Activated T-cell treated with anti-CD3 and anti-CD28 coated beads, Interleukin-2, amount 50 U/mL, for 1 hour (primary cell): ENCODE data around the gene TPPP2.
"Not testable (repeated sequence)": the region's sequence is repeated elsewhere in the genome, so short reads cannot be mapped to it uniquely, and the experiment has no call there.

Experiments used
- DNase-seq: peaks from one replicate; pipeline ENCODE4 v3.0.0-alpha.2; 2020

TPPP2 gene

DNA sequence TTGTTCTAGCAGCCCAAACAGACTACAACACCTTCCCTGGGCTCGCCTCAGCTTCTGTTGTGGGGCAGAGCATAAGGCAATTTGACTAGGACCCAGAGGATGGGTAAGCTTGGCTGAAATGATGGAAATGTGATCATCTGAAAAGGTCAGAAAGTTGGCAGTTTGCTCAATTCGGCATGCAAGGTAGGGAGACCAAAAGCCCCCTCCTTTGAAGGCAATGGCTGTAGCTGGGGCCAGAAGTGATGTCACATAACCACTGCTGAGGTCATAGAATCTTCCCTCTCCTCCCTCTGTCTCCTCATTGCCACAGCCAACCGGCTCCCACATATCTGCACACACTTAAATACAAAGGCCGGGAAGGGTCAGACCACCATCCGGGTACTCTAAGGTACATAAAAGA, at the start of gene TPPP2:
TPPP2 (plus strand) TSS at position 301 of the 400 bp plus-strand sequence. CDS start 365 bp downstream, outside the sequence.
- no peak for DNase-seq

DNA sequence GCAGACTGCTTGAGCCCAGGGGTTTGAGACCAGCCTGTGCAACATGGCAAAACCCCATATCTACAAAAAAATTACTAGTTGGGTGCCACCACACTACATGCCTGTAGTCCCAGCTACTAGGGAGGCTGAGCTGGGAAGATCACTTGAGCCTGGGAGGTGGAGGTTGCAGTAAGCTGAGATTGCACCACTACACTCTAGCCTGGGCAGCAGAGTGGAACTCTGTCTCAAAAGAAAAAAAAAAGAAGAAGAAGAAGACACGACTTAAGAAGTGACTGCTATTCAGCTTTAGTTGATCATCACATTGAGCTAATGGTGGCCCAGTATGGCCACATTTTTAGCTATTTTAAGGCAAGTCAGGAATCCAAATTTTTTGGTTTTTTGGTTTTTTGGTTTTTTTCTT, 49.1 kb upstream of the TPPP2 start:
- no peak for DNase-seq

DNA sequence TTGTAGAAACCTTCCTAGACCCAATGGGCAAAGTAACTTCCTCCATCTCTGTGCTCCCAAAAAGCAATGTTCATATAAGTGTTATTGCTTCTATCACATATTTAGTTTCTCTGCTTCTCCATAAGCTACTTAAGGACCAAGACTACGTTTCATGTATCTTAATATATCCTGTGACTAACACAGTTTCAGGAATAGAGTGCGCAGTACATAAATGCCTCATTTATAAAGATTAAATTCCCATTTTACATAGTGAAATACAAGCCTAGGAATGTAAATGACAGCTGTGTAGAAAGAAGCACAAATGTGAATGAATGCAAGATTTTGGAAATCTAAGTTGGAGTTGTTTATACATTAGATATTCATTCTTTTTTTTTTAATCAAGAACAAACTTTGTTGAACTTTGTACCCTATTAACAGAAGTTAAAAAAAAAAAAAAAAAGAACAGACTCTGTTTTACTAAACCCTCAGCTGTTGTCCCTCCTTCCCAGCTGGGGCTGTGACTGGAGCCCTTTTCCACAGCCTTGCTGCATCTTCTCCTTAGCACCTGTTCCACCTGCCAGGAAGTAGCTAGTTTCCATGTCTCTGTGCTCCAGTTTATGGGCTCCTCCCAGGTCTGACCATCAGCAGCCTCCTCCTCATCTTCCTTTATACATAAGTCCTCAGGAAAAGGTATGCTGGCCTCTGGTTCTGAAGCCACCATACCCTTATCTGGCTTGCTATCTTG, 47.2 kb upstream of the TPPP2 start:
- no peak for DNase-seq

DNA sequence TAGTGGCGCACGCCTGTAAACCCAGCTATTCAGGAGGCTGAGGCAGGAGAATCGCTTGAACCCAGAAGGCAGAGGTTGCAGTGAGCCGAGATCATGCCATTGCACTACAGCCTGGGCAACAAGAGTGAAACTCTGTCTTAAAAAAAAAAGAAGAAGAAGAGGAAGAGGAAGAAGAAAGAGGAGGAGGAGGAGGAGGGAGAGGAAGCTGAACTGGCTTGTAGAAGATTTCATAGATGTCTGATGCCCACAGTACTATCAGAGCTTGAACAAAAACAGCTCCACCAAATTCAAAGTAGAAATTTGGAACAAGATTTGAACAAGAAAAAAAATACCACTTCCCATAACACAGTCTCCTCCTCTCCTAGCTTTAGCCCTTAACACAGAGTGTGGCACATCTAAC, 44.4 kb upstream of the TPPP2 start:
- not testable (repeated sequence) for DNase-seq

DNA sequence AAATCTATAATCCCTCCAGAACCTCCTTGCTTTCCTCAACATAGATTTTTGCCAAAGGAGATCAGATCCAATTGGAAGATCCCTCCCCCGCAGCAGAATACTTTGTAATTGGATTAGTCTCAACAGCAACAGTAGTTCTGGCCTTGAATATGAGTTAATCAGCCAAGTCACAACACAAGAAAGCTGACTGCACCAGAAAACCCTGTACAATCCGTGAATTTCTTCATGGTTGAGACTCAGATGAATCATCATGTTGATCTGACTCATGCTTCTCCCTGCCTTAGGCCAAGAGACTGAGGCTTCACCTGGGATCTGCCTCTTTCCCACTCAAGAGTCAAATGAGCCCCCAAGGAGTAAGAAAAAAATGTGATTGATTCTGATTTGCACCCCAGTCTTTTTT, 43.2 kb upstream of the TPPP2 start:
- no peak for DNase-seq

DNA sequence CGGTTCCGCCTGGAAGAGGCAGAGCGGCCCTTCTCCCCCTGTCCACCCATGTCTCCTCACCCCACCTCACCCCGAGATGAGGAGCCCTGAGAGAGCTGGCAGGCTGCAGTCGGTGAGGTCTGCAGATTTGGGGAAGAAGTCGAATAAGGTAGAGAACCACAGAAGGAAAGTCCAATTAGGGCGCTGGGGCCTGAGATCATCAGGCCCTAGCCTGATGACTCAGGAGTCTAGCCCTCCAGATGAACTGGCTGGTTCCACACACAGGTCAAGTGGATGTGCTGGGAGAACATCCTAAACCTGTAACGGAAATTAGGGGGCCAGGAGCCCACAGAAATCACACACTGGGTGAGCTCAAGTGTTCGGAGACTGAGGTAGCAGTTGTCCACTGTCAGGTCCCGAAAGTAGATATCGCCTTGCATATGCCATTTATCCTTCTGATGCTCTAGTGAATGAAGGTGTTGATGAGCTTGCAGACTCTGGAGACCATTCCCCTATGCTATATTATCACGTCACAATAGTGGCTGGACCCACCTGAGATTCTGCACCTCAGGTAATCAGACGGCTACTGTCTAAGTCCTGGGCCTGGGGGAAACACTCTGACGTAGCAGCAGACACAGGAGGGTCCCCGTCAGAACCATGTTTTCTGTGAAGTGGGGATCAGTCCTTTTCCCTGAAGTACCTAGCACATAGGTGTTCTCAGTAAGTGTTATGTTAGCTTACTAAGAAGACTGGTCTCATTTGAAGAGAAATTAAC, 41.1 kb upstream of the TPPP2 start:
- DNase-seq, result no peak

DNA sequence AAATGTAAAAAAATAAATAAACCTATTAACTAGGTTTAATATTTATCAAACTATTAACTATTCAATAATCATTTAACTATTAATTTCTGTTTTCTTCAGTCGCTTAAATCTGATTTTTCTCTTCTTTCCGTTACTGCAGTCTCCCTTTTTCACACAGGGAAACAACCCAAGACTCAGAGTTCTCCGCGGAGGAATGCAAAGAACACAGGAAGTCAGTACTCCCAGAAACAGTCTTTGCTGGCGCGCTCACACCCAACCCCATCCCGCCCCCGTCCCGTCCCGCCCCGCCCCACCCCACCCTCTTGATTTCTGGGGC, 40.6 kb upstream of the TPPP2 start:
- no peak for DNase-seq

DNA sequence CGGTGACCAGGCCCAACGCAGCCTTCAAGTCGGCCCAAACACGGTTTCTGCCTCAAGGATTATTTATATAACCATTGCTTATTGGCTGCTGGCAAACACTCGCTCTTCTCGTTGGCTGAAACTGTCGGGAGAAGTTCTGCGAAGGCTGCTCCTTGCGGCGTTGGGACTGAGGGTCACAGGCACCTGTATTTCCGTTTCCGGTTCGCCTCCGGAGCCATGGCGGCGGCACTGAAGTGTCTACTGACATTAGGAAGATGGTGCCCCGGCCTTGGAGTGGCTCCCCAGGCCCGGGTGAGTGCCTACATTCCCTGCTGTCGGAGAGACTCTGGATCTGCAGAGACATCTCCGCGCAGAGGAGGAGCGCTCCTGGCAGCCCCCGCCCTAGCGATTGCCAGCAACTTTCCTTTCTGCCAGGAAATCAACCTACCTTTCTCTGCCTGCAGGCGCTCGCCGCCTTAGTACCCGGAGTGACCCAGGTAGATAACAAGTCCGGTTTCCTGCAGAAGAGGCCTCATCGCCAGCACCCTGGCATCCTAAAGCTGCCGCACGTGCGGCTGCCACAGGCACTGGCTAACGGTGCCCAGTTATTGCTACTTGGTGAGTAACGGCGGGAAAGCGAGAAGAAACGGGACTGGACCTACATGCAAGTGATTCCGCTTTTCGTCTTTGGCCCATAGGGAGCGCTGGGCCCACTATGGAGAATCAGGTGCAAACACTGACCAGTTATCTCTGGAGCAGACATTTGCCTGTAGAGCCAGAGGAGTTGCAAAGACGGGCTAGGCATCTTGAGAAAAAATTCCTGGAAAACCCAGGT, 40.0 kb upstream of the TPPP2 start, which contains the start of gene METTL17:
METTL17 (plus strand) TSS at position 194 of the 814 bp plus-strand sequence; CDS start at position 217, 23 bp downstream.
- peak; percentile 81 for DNase-seq

DNA sequence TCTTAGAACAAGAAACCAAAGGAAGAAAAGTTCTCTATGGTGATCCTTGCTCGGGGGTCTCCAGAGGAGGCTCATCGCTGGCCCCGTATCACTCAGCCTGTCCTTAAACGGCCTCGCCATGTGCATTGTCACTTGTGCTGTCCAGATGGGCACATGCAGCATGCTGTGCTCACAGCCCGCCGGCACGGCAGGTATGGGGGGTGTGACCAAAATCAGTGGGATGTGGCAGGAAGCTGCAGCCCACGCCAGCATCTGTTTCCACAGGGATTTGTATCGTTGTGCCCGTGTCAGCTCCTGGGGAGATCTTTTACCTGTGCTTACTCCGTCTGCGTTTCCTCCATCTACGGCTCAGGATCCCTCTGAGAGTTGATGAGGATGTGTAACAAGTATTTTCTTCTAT, 33.5 kb upstream of the TPPP2 start:
- no peak for DNase-seq

DNA sequence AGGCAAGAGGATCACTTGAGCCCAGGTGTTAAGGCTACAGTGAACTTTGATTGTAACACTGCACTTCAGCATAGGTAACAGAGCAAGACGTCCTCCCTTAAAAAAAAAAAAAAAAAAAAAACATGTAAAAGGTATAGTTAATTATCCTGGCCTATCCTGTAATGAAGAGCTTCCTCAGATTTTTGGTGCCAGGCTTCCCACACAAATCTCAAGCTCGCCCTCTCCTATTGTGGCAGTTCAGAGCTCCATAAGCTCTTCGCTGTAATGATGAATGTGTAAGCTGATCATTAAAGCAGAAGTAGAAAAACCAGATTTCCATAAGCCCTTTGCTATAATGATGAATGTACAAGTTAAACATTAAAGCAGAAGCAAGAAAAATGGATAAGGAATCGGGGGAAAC, 32.9 kb upstream of the TPPP2 start:
- no peak for DNase-seq

DNA sequence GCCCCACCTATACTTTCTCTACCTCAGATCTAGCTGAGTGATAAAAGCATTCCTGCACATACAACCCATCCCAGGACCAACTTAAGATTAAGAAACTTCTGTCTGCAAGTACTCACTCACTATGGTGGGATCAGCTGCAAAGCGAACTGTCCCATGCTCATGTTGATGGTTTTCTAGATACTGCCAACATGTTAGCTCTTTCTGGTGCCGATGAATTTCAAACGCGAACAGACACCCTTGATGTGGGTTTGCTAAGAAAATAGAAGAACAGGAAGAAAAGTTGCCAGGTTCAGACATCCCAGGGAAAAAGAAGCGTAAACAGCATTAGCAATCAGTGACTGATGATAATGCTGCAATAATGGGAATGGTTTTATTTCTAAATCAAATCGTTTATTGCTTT, 32.5 kb upstream of the TPPP2 start:
- no peak for DNase-seq

DNA sequence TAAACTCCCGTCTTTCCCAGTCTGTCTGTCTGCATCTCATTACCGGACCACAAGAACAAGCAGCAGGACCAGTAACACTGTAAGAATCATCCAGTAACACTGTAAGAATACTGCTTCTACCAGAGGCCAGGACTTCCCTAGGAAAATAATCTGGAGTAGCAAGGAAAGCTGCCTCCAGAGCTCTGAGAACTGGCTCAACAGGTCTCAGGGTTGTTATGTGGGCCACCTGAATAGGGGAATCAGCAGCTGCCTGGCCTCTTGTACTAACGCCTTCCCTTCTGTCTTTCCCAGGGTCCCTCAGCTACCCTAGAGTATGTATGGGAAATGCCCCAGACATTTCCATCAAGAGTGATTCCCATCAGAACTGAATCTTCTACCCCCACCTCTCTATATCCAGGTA, 31.9 kb upstream of the TPPP2 start:
- no peak for DNase-seq

DNA sequence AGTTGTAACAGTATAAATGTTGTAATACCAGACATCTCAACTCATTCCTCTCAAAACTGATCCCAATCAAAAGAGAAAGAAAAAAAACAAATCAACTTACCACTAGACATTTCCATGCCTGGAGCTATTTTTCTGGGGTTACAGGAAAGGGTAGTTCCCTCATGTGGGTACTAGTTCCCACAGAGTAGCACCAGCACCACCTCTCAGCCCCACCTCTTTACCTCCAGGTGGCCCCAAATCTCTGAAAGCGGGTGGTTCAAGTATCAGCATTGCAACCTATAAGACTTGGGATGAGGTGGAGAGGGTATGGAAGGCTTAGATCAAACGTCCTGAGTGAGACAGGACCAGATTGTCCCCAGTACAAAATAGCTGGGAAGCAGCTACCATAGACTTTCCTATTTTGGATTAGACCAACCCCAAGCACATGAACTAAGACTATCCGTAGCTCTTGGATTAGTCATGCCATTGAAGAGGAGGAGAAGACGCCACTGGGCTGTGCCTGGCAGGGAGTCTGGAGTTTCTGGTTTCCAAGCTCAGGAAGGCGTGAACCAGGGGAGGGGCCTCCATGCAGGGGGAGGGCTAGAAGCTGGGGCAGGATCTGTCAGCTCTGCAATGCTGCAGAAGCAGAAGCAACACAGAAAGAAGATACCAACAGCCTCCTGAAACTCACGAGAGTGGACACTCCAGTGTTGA, 31.2 kb upstream of the TPPP2 start, which contains the start of gene SLC39A2:
SLC39A2 (plus strand) TSS at position 620 of the 693 bp plus-strand sequence. CDS start 154 bp downstream, outside the sequence.
- no peak for DNase-seq

DNA sequence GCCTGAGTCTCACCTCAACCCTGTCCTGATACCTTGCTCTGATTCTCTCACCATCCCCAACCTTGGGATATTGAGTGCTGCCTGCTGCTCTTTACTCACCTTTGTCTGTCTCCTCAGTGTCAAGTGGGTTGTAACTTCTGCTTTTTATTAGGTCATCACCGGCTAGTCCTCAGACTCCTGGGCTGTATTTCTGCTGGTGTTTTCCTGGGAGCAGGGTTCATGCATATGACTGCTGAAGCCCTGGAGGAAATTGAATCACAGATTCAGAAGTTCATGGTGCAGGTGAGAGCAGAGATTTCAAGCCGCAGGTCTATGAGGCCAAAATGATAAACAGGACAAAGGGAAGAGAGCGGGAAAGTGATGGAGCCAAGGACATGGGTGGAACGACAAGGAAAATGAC, 30.4 kb upstream of the TPPP2 start:
- no peak for DNase-seq

DNA sequence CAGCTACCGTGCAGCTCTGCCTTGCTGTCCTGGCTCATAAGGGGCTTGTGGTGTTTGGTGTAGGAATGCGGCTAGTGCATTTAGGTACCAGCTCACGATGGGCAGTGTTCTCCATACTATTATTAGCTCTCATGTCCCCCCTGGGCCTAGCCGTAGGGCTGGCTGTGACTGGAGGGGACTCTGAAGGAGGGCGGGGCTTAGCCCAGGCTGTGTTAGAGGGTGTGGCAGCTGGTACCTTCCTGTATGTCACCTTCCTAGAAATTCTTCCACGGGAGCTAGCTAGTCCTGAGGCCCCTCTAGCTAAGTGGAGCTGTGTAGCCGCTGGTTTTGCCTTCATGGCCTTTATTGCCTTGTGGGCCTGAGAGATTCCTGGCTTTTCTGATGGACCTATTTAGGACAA, 28.8 kb upstream of the TPPP2 start:
- DNase-seq, result no peak

DNA sequence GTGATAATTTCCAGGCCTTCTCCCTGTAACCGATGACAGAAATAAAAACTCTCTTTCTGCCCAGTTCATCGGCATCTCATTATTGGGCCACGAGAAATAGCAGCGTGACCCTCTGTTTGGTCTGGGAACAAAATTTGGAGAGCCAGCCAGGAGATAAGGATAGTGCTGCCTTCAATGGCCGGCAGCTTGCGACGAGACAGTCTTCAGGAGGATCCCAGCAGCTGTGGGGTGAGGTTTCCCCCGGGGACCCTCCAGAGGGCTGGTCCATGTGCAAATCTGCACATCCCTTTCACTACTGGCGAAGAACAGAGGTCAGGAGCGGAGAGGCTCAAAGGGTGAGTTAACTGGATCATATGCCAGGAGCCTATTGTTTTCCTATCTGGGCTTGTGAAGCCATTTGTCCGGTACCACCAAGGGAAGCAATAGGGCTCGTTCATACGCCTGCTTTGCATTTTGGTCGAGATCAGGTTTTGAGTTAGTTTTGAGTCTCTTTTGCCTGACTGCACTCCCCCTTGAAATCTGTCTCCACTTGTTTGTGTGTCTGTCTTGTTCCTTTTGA, 26.1 kb upstream of the TPPP2 start:
- DNase-seq, result no peak

DNA sequence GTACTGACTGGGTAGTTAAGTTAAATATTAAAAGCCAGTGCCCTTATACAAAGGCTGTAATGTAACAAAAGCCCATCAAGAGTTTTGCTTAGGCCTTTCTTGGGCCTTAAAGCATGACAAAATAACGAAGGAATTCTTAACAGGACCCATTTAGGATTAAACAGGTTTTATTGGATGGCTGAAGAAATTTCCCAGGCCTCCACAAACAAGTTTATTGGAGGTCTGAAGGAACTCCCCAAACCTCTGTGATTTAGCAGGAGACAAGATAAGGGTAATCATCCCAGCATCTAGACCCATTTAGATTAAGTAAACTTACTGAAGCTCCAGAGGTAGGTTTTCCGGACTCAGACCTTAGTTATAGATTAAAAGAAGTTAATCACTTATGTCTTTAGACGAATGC, 20.3 kb upstream of the TPPP2 start:
- not testable (repeated sequence) for DNase-seq

DNA sequence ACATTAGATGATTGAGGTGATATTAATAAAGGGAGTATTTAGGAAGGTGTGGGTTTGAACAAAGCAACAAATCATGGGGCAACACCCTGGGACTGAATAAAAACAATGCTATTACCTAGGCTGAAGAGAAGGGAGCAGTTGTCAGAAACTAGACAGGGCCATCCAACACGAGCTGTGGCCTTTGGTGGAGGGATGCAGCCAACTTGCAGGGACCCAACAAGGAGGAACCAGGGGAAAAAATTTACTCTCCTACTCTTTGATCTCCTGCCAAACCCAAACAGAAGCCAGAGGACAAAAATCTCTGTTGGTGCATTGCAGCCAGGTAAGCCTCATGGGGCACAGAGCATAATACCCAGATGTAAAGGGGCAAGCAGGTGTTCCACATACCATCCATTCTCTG, 18.9 kb upstream of the TPPP2 start:
- DNase-seq, result no peak

DNA sequence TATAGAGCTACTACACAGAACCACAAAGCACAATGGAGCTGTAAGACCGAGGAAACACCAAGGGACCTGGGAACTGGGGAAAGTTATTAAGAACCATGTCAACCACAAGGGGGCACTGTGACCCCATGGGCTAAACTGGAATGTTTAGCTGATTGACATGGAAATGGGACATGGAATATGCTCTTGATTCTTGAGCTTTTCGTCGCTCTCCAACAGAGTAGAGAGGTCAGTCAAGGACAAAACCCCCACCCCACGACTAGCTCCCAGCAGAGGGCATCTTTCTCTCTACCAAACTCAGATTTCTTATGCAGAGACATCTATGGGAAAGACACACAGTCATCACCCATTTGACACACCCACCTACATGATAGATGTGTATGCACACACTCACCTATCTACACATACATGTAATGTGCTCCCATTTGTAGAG, 15.2 kb upstream of the TPPP2 start:
- DNase-seq, result peak; percentile 77

DNA sequence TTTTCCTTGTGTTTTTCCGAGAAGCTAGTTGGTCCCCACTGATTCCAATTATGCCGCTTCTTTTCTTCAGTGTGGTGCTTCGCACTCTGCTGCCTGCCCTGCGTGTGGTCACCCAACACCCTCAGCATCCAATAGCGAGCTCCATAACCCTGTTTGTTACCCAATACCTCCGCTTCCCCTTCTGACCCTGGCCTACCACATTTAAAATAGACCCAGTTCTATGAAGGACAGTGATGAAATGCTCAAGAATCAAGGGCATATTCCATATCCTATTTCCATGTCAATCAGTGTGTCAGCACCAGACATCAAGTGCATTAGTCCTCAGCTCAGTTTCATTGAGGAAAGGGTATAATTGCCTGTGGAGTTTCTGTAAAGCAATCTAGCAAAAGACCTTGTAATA, 14.7 kb upstream of the TPPP2 start:
- DNase-seq, result no peak

DNA sequence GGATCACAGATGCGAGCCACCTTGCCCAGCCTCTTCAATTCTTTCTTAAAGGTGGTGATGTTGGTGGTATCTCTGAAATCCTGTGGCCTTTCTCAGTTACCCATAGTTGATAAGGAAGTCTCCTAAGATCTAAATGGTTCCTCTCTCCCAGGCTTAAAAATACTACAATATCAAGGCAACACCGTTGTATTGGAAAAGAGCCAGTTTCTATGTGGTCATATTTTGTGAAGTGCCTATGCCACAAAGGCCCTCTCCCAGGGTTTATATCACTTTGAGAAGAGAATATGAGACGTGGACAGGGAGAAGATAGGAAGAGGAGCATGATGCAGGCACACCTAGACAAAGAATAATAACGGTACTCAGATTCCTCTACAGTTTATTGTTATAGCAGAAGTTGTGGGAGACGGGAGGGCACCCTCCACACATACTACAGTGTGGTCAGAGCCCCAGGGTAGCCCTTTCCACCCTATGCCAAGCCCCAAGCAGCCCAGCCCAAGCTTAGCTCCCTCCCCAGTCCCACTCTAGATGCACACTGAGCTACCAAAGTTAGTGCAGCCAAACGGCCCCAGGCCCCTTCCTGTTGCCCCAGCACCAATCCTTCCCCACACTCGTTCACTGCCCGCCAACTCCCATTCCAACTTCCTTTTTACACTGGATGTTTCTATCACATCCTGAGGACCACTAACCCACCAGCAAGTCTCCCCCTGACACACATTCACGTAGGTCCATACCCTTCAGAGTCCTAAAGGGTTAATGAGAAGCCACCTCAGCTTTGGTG, 13.4 kb upstream of the TPPP2 start:
- DNase-seq, result no peak
